HG02884 (cell line): ENCODE results near the gene CRYBB3.
"Not testable (repeated sequence)": the region's sequence is repeated elsewhere in the genome, so short reads cannot be mapped to it uniquely, and the experiment has no call there.

Experiments used
- ATAC-seq: cut with Tn5 transposase; IDR thresholded peaks from one replicate; pipeline ENCODE4 v1.9.1; 2021; ENCODE audit warnings: mild to moderate bottlenecking, moderate library complexity; ENCODE audit not compliant: unreplicated experiment

Gene CRYBB3

DNA sequence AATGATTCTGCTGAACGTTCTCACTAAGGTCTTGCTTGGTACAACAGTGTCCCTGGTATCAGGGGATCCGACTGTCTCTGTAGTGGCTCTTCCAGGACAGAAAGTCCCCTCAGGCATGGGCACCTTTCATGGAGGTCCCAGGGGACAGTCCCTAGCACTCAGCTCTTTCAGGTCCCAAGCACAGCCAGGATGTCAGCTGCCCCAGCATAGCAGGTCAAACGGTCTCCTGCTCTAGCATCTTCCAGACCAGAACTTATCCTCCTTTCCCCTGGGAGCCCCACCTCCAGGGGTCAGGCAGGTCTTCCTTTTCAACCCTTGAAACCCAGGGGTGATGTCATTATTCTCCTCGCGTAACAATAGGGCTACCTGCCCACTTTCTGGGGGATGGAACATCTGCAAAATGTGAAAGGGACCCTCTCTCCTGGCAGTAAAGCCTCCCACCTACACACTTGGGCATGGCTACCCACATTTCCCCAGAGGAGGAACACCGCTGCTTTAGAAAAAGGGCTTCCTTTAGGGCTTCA is 24.7 kb upstream of the CRYBB3 start:
- no peak for ATAC-seq

- no peak for ATAC-seq
Observed at GRCh38 chr22:25176175-25176574, 23.5 kb upstream of the CRYBB3 start.

DNA sequence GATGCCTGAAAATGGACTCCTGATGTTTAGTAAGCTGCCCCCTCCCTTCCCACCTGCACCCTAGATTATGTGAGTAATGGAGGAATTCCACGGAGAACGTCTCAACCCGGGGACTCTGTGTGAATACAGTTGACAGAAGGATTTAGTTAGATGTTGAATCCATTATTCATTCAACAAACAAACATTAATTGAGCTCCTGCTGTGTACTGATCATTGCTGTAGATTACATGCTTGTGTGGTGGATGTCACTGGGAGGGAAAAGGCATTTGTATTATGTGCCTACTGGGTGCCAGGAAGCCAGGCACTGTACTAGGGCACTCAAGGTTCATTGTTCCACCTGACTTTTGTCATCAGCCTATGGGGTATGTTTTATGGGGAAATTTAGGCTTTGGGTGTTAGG is 22.9 kb upstream of the CRYBB3 start:
- ATAC-seq = no peak

GRCh38 chr22:25177226-25177625 is 22.4 kb upstream of the CRYBB3 start:
- no peak for ATAC-seq

DNA sequence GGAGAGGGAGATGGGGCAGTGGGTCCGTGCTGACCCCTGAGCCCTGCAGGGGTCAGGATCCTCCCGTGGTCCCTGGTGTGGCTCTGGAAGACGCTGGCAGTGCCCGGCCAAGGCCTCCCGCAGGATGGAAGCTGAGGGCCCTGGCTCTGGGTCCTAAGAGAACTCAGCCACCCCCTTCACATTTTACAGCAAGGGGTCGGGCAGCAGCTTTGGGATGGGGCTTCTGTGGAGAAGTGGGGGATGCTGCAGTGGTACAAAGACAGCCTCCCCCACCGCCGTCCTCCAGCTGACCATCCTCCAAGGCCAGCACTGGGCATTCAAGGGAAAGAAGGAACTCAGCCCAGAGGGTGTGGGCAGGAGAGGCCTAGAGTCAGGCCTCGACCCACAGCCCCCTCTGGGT is 21.8 kb upstream of the CRYBB3 start:
- no peak for ATAC-seq

- ATAC-seq = not testable (repeated sequence)
Observed at GRCh38 chr22:25178348-25178747, 21.3 kb upstream of the CRYBB3 start.

DNA sequence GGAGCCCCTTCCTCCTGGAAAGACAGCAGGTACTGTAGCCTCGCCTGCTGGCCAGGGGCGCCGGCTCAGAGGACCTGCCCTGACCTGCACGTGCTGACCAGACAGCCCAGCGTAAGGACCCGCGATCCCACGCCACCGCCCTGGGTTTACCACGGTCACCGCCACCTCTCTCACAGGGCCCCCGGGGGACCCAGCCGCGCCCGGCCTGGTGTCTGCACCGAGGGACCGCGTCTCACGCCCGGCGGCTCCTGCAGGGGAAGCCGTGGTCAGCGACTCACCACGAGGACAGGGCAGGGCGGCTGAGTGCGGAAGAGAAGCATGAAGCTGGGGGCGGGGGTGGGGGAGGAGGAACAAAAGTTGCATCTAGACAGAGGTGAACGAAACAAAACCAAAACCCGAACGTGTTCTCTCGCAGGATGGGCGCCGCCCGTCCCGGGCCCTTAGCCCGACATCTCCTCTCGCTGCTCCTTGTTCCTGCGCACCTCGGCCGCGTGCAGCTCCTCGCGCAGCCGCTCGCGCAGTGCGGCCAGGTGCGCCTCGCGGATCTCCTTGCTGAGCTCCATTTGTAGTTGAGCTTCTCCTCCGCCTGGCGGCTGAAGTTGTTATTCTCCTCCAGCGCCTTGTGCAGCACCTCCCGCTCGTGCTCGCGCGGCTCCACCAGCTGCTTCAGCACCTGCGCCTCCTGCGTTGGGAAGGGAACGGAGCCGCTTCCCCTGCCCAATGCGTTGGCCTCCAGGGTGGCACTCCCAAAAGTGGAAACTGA is 20.6 kb upstream of the CRYBB3 start:
- ATAC-seq = not testable (repeated sequence)

- no peak for ATAC-seq
Observed at GRCh38 chr22:25182131-25183110, 17.2 kb upstream of the CRYBB3 start.

DNA sequence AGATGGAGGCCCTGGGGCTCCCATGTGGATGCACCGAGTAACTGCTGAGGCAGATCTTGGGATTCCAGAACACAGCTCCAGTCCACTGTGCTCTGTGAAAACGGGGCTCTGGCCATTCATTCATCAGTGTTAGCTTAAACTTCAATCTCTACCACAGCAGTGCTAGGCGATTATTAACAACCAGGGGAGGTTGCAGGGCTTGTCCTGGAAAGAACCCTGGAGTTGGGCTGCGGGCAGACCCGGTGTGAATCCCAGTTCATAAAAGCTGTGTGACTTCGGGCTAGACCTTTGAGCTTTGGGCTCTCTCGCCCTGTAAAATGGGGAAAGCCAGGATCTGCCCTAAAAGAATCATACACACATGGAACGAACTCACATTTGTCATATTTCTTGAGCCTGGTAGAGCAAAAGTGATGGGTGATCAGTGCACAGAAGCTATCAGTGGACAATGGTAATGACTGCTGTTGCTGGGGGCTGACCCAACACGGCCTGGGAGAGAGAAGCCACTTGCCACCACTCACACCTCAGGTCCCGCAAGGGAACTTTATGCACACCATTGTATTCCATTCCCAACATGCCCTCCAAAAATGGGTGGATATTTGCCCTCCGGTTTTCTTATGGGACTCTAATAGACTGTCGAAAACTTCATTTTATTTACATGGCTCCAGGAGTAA is 15.6 kb upstream of the CRYBB3 start:
- ATAC-seq = no peak

- no peak for ATAC-seq
Observed at GRCh38 chr22:25186140-25186539, 13.5 kb upstream of the CRYBB3 start.

- ATAC-seq = no peak
Observed at GRCh38 chr22:25187469-25187868, 12.2 kb upstream of the CRYBB3 start.

DNA sequence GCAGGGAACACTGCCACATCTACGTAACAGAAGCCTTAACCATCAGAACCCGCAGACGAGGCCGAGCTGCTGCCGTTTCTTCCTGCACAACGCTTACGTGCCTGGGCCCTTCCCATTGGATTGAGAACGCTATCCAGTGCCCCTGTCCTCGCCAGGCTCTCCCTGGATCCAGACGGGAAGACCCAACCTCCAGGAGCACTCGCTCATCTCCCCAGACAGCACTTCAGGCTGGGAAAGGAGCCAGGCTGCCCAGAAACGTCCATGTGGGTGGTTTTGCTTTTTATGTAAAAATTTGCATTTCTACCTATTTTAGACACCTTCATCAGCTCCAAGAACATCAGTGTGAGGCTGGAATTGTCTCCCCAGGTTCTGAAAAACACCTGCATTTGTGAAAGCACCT is 7.3 kb upstream of the CRYBB3 start:
- no peak for ATAC-seq

- no peak for ATAC-seq
Observed at GRCh38 chr22:25193130-25193529, 6.5 kb upstream of the CRYBB3 start.

DNA sequence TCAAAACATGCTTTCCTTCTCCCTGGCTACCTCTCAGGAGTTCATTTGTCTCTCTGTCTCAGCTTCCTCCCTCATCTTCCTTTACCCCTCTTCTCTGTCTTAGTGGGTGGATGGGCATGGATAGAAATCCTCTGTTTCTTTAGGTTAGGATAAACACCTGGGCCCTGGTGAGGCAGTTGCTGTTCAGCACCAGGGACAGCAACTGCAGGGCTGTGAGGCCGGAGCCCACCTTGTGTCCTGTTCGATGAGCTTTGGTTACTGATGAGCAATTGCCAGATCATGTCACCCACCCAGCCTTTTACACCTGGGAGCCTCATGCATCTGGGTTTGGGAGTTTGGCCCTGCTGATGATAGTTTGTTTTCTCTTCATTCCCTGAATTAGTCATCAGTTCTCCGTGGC is 6.1 kb upstream of the CRYBB3 start:
- no peak for ATAC-seq

GRCh38 chr22:25196326-25196725 is 3.3 kb upstream of the CRYBB3 start:
- ATAC-seq = no peak

GRCh38 chr22:25197340-25197739 is 2.3 kb upstream of the CRYBB3 start:
- no peak for ATAC-seq

GRCh38 chr22:25200967-25201366 is 1.3 kb downstream of the CRYBB3 start:
- ATAC-seq = no peak

DNA sequence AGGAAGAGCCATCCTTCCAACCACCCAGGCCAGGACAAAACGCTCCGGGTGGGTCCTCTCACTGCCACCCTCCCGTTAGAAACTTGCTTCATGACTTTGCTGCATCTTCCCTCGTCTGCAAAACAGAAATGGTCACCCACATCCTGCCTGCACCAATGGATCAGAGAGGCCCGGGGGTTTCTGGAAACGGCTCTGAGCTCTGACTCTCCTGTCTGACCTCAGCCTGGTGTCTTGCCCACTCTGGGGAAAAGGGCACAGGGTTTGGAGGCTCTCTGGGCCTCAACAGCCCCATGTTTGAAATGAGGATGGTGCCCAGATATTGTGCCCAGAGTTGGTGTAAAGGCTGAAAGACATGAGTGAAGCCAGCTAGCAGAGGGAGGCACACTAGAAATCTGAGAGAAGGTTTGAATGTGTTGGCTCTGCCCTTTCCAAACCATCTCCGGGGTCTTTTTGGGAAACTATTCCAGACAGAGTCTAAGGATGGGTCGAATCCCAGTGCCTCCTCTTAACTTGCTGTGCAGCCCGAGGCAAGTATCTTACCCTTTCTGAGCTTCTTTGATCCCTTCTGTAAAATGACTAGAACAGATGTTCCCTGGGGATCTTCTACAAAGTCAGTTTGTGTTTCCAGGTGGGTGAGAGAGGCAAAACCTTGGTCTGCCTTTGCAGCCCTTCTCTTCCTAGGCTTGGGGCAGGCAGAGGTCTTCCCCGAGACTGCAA is 2.1 kb downstream of the CRYBB3 start:
- no peak for ATAC-seq

DNA sequence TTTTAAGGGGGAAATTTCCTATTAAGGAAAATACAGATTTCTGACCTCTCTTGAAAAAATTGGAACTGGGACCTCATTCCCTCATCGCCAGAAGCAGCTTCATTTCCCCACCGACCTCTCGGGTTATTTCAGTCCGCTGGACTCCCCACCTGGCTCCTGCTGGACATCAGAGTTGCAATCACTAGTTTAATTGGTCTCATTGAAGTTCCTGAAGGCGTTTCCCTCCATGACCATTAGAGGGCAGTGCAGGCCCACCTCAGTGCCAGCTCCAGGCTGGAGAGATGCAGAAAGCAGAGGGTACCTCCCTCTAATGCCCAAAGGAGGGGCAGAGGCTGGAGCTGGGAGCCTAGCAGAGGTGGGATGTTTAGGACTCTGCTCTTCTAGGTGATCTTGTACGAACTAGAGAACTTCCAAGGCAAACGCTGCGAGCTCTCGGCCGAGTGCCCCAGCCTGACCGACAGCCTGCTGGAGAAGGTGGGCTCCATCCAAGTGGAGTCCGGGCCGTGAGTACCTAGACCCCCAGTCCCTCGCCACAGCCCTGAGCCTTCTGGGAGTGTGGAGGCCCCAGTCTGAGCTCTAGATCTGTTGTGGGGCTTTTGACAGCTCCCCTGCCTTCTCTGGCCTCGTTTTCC is 2.7 kb downstream of the CRYBB3 start:
- no peak for ATAC-seq

- no peak for ATAC-seq
Observed at GRCh38 chr22:25203082-25203481, 3.4 kb downstream of the CRYBB3 start.
